HG02840 (cell line): ENCODE measurements around the gene TGFB2.

Experiments used
- ATAC-seq: cut with Tn5 transposase; IDR thresholded peaks from one replicate; pipeline ENCODE4 v1.9.1; 2021; ENCODE audit warnings: mild to moderate bottlenecking, moderate library complexity, moderate number of reproducible peaks; ENCODE audit not compliant: unreplicated experiment, low FRiP score

Gene TGFB2

GRCh38 chr1:218382261-218382660 lies 37.1 kb downstream of the TGFB2 start:
- no peak for ATAC-seq

DNA sequence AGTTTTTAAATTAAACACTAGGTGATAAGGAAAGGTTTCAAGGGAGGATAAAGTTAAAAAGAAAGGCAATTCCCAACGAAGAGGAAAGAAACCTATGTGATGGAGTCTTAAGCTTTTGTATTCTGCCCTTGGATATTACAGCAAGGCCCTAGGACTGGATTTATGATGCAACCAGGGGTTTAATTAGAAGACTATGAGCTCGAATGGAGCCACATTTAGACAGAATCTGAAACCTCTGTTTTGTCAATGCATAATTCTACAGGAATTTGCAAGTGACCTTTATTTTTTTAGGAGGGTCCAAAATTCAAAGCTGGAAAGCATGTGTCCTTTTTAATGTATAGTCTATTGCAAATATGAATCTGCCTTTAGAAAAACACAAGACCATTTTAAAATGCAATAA lies 37.9 kb downstream of the TGFB2 start:
- ATAC-seq: no peak

- ATAC-seq: no peak
These were observed 38.5 kb downstream of the TGFB2 start for GRCh38 chr1:218383681-218384080.

GRCh38 chr1:218384581-218384993 lies 39.5 kb downstream of the TGFB2 start:
- ATAC-seq: no peak

GRCh38 chr1:218388591-218388990 lies 43.5 kb downstream of the TGFB2 start:
- ATAC-seq: no peak

- ATAC-seq: no peak
These were observed 45.5 kb downstream of the TGFB2 start for GRCh38 chr1:218390618-218391017.

DNA sequence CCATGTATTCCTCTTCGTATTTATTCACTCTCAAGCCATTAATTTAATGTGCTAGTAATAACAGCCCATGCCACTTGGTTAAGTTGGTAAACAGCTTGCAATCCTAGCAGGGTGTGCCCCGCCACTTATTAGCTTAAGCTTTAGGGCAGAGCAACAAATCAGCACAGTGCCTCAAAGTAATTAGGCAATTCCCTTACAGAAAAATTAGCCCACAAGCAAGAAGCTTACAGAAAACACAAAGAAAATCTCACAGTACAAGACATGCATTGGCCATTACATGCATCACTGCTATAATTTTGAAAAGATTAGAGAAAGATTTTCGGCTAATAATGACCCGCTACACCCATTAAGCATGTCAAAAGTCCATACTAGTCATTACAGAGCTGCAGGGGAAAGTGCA lies 47.6 kb downstream of the TGFB2 start:
- ATAC-seq: no peak

DNA sequence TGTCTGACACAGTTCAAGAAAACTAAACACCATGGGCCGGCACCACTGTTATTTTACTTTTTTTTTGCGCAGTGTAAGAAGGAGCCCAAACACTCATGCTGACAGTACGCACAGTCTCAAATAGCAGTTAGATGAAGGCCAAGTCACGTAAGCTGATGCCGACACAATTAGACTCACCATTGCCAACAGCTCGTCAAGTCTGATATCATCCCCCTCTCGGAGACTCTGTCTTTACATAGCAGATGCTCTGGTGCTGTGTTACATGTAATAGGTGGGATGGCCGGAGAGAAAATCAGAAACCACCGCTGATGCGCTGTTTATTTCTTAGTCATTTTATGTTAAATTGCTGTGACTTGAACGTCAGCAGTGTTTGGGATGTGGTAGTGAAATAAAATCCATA lies 49.3 kb downstream of the TGFB2 start:
- no peak for ATAC-seq

DNA sequence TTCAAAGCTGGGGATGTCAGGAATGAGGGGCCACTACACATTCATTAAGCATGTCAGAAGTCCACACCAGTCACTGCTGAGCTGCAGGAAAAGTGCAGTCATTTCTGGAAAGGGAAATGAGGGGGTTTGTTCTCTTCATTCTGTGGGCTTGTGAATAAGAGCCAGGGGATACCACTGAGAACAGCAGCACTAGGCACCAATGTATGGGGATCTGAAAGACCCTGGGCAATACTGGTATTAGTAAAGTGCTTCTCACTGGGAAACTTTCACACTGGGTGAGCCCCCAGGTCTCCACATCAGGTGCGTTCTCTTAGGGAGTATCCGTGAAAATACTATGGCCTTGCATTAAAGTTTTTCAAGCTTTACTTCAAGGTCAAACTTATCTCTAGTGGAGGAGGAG lies 49.9 kb downstream of the TGFB2 start:
- no peak for ATAC-seq

DNA sequence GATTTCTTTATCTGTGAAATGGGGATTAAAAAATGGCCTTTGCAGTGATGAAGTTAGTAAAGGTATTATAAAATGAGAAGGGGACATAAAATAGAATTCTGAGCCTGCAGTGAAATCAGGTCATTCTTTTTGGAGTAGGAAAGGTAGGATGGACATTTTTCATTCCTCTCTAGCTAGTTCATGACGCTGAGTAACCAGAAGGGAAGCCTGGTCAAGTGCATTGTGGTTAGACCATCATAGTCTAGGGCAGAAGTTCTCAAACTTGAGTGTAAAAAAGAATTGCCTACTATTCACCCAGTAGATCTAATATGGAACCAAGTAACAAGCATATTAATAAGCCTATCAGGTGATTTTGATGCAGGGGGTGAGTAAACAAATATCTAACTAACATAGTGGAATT lies 50.8 kb downstream of the TGFB2 start:
- ATAC-seq: no peak

DNA sequence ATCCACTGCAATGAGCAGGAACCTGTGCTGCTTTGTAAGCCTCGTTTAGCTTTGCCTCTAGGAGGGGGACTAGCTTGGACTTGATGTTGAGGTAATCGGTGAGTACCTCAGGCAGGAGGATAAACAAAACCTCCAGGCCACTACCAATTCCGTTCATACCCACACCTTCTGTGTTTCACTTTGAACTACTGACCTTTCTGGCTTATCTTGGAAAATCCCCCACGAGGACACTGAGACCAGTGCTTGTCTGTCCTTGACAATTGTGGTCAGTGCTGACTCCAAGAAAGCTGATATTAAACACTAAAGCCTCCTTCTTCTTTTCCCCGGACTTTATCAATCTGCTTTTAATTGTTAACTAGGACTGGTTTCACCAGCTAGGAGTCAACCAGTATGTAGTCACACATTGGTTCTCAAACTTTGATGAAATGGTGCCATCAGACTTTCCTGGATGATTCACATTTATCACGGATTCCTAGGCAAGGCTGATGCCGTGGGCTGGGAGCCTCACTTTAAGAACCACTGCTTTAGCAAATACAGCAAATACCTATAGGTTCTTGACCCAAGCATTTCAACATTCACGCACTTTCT lies 52.7 kb downstream of the TGFB2 start:
- ATAC-seq: no peak

DNA sequence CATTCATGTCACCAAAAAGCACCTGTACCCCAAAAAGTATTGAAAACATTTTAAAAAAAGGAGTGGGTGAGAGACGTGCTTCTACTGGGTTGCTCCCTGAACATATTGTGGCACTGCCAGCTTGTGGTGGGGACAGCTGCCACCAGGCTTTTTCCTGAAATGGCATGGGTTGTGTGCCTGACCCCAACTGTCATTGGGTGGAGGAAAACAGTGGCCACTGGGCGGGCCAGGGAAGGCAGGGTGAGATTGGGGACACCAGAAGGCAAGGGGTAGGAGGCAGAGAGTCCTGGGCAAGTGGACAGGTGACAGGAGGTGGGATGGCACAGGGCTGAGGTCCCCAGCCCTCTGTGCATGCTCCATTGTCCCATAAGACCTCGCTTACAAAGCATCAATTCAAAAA lies 55.5 kb downstream of the TGFB2 start:
- ATAC-seq: no peak

DNA sequence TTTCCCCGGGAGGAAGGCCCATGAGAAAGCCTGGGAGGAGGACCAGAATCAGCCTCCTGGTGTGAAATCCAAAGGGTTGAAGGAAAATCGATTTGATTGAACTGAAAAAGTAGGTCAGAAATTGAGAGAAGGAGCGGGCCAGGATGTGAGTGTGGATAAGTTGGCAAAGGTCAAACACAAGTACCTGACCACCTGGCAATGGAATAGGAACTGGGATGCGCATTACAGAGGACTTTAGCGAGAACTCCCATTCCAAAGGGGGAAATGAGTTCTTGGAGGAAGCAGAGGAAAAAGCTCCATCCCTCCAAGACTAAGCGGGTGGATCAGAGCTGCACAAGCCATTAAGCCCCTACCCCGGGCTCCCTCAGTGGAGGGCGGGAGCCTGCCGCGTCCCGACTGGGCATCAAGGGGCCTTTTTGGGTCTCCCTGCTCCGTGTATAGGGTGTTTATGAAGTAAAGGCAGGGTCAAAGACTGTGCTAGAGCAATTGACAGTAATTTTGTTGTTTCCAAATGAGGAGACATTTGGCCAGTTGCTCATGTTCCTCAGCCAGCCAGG lies 56.4 kb downstream of the TGFB2 start:
- ATAC-seq: no peak

DNA sequence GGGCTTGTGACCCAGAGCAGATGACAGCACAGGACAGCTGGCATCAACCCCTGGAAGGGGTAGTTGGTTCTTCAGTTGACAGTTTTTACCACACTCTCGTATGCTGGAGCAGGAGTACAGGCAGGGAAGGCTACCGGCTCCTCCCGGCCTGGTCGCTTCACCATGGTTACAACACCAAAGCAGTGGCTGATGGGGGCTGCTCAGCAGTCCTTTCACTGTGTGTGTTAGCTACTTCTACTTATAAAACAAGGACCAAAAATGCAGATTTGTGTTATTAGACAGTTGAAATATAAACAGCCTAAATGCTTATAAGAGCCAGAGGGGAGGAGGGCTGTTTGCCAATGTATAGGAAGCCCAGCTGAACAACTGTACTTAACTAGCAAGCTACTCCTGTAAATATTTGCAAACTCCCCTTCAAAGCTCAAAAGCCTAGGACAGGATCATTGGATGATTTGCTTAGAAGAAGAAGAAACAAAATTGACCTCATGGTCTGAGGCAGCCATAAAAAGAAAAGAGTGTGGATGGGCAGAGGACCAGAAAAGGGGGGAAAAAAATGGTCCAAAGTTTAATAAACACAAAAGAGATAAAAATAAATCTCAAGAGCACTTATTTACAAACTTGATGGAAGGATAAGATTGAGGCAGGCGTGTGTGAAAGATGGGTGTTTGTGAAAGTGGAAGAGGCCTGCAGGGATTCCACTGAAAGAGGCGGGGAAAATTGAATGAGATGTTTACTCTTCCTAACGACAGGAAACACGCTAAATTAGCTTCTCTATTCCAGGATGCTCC lies 57.1 kb downstream of the TGFB2 start:
- no peak for ATAC-seq

DNA sequence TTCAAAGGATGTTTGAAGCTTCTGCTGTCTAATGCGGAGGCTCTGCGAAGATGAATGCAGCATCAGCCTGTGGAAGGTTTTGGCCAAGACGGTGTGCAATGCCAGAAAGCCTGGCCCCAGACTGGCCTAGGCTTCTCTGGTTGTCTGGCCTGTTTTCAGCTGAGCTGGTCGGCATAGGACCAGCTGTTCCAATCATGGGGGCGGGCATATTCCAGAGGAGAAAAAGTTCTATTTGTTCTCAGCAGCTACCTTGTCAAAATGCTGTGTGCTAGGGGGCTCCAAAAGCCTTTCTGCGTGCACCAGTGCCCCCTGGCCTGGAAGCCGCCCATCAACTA lies 57.6 kb downstream of the TGFB2 start:
- ATAC-seq: no peak

DNA sequence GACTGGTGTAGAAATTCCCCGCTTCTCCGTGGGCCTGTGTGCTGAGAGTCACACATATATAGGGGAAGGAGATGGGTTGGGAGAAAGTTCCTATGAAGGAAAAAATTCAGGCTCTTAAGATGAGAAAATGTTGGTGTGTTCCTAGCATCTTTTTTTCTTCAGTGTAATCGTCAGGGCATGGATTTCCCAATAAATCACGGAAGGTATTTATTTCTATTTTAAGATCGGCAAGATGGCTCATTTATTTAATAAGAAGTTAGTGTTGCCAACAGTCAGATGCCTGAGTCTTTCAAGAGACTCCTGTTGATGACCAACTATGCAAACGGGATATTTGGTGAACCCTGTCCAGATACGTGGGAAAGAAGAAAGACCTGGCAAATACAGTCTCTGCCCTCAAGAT lies 58.2 kb downstream of the TGFB2 start:
- ATAC-seq: no peak

- no peak for ATAC-seq
These were observed 62.5 kb downstream of the TGFB2 start for GRCh38 chr1:218407630-218408029.

DNA sequence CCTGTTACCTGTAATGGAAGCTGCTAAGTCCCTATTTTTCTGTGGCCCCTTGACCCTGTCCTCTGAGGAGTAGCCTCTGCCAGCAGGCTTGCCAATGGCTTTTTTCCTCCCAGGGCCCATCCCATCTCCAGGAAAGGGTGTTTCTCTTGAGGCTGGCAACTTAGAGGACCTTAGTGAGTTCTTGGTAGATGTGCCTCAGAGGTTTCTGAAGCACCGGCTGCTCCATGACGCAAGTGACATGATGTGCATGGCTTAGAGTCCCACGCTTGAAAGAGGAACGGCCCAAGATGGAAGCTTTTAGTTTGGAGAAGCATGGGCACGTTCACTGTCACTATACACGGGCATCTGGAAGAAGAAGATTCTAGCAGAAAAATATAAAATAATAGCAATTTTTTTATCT lies 63.0 kb downstream of the TGFB2 start:
- no peak for ATAC-seq

DNA sequence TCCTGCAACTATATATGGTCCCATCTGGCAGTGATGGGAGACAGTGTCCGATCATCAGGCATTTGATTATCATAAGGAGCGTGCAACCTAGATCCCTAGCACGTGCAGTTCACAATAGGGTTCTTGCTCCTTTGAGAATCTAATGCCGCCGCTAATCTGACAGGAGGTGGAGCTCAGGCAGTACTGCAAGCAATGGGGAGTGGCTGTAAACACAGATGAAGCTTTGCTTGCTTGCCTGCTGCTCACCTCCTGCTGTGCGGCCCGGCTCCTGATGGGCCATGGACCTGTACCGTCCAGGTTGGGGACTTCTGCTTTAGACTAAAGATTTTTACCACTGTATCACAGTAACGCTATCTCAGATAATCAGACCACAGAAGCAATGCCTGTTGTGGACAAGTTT lies 63.8 kb downstream of the TGFB2 start:
- no peak for ATAC-seq

DNA sequence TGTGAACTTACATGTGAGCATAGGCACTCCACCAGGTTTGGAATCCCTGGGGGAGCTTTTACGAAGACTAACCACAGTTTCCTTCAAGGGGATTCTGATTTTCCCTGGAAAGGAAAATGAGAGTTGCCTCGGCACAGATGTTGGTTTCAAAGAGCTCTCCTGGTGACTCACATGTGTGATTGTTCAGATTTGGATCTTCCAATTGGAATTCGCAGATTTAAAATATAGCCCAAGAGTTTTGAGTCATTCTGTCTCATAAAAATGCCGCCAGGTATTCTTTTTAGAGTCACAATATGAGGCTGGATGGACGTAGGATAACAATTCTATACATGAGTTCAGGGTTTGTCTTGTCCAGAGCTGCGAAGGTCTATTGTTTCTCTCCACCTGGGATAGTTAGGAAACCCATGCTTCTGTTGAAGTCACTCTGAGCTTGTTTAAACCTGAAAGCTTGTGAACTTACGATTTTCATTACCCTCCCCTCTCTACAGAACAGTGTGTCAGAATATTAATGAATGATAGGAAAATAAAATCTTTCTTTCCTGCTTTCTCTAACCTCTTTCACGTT lies 64.9 kb downstream of the TGFB2 start:
- no peak for ATAC-seq

DNA sequence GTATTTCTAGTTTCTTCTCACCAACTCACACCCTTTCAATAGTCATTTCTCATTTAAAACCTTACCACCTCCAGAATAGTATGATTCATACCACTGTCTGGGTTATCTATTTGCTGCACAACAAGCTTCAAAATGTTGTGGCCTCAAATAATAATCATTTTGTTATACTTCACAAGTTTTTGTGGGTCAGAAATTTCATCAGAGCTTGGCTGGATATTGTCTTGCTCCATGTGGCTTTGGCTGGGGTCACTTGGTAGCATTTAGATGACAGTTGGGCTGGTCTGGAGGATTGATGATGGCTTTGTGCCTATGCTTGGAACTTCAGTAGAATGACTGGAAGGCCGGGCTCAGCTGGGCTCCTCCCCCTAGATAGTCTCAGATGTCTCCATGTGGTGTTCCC lies 66.0 kb downstream of the TGFB2 start:
- ATAC-seq: no peak

DNA sequence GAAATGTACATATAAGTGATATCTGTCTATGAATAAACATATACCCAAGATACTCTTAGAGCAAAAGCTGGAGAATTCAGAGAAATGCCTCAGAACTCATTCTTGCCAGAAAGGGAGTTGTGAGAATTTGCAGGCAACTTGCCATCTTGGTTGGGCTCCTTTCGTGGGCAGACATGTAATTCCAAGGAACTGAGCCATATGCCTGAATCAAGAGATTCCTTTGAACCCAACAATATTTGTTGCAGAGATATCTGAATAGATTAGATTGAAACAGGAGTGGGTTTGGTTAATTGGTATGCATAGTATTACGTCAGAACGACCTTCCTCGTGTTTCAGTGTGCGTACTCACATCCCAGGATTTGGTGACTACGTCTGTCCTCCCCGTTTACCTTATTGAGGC lies 67.0 kb downstream of the TGFB2 start:
- ATAC-seq: no peak
